GM21447 (cell line): ENCODE results near the gene ZCCHC8.
"Not testable (repeated sequence)": the region's sequence is repeated elsewhere in the genome, so short reads cannot be mapped to it uniquely, and the experiment has no call there.

Experiments used
- ATAC-seq: cut with Tn5 transposase; IDR thresholded peaks from one replicate; pipeline ENCODE4 v1.9.1; 2021; ENCODE audit not compliant: unreplicated experiment

Gene ZCCHC8

GRCh38 chr12:122473543-122474323 is 27.0 kb downstream of the ZCCHC8 start:
- ATAC-seq: no peak

GRCh38 chr12:122471324-122472226 is 29.2 kb downstream of the ZCCHC8 start:
- ATAC-seq: no peak

GRCh38 chr12:122470576-122470975 is 30.2 kb downstream of the ZCCHC8 start:
- ATAC-seq: not testable (repeated sequence)

GRCh38 chr12:122469856-122470255 is 30.9 kb downstream of the ZCCHC8 start:
- ATAC-seq: not testable (repeated sequence)

- no peak for ATAC-seq
Measured at GRCh38 chr12:122467983-122468382, 32.7 kb downstream of the ZCCHC8 start.

- not testable (repeated sequence) for ATAC-seq
Measured at GRCh38 chr12:122464317-122465042, 36.3 kb downstream of the ZCCHC8 start.

- no peak for ATAC-seq
Measured at GRCh38 chr12:122460641-122461040, 40.1 kb downstream of the ZCCHC8 start.

- ATAC-seq: no peak
Measured at GRCh38 chr12:122460061-122460460, 40.7 kb downstream of the ZCCHC8 start.

- ATAC-seq: no peak
Measured at GRCh38 chr12:122459211-122459610, 41.5 kb downstream of the ZCCHC8 start.

GRCh38 chr12:122458105-122459035 is 42.4 kb downstream of the ZCCHC8 start:
- no peak for ATAC-seq

- ATAC-seq: no peak
Measured at GRCh38 chr12:122457627-122458026, 43.1 kb downstream of the ZCCHC8 start.

- ATAC-seq: no peak
Measured at GRCh38 chr12:122454739-122455138, 46.0 kb downstream of the ZCCHC8 start.

- no peak for ATAC-seq
Measured at GRCh38 chr12:122454250-122454721, 46.4 kb downstream of the ZCCHC8 start.

GRCh38 chr12:122452701-122453285 is 47.9 kb downstream of the ZCCHC8 start:
- no peak for ATAC-seq

- no peak for ATAC-seq
Measured at GRCh38 chr12:122449317-122449716, 51.4 kb downstream of the ZCCHC8 start.

GRCh38 chr12:122447825-122448224 is 52.9 kb downstream of the ZCCHC8 start:
- ATAC-seq: not testable (repeated sequence)

- ATAC-seq: not testable (repeated sequence)
Measured at GRCh38 chr12:122446390-122446789, 54.3 kb downstream of the ZCCHC8 start.

GRCh38 chr12:122444071-122444470 is 56.7 kb downstream of the ZCCHC8 start:
- ATAC-seq: not testable (repeated sequence)

- ATAC-seq: not testable (repeated sequence)
Measured at GRCh38 chr12:122438822-122439221, 61.9 kb downstream of the ZCCHC8 start.
